ENCODE data around the gene NPC1.

DNA sequence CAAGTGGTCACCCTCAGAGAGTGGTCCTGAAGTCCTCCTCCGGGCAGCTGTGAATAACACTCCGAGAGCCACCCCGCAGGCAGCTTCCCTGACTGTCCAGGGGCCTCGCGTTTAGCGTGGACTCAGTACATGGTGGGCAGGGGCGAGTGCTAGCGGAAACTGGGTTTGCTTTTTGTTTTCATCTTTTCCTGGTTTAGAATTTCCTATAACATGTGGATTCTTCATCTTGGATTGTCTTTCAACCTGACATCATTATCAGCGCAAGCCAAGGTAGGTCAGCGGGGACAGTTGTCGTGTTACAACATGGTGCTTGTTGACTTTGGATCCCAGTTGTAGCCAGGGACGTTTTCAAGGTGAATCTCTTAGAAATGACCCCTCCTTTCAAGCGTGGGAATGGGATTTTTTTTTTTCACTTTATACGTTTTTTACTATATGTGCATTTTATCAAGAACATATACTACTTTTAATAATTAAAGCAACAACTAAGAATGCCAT, 62.0 kb downstream of the NPC1 start:
- TF ChIP-seq POLR2A (IDR thresholded peaks at IDR 0.05), result no peak
- TF ChIP-seq, protein P1, sequence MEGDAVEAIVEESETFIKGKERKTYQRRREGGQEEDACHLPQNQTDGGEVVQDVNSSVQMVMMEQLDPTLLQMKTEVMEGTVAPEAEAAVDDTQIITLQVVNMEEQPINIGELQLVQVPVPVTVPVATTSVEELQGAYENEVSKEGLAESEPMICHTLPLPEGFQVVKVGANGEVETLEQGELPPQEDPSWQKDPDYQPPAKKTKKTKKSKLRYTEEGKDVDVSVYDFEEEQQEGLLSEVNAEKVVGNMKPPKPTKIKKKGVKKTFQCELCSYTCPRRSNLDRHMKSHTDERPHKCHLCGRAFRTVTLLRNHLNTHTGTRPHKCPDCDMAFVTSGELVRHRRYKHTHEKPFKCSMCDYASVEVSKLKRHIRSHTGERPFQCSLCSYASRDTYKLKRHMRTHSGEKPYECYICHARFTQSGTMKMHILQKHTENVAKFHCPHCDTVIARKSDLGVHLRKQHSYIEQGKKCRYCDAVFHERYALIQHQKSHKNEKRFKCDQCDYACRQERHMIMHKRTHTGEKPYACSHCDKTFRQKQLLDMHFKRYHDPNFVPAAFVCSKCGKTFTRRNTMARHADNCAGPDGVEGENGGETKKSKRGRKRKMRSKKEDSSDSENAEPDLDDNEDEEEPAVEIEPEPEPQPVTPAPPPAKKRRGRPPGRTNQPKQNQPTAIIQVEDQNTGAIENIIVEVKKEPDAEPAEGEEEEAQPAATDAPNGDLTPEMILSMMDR (IDR thresholded peaks at IDR 0.05), result no peak
